HepG2 (cell line): ENCODE data around the gene ZIK1. TPM values are rescaled to one million over a fixed set of nuclear protein-coding genes. Genes with fewer than 3 reads are reported as not detected.

Experiments
- ATF7 ChIP-seq, 2 experiments: fragments of 450-650 bp in 1 of 2; sonication (generic) in 1 of 2; formaldehyde crosslinking in 1 of 2; IDR thresholded peaks; 2 replicates each; pipeline versions ENCODE4 v1.4.0 to v1.6.1; 2016 to 2020; ENCODE audit warnings: antibody characterized with exemption in 1 of 2, mild to moderate bottlenecking in 1 of 2, missing genetic modification reagents in 1 of 2
- ATRX ChIP-seq: sonication (generic); formaldehyde crosslinking; IDR thresholded peaks from 2 replicates; pipeline ENCODE4 v1.4.0; 2020; ENCODE audit warnings: missing genetic modification reagents, borderline replicate concordance
- BHLHE40 ChIP-seq: IDR thresholded peaks from 2 replicates; pipeline ENCODE4 v1.6.1; 2011; ENCODE audit warnings: low read length, improper control_type of control experiment
- MLX ChIP-seq: IDR thresholded peaks from 2 replicates; pipeline ENCODE4 v1.6.1; 2016
- ONECUT2 ChIP-seq: sonication (generic); formaldehyde crosslinking; IDR thresholded peaks from 2 replicates; pipeline ENCODE4 v1.4.0; 2020; ENCODE audit warnings: missing genetic modification reagents
- POLR2AphosphoS5 ChIP-seq: IDR thresholded peaks from 2 replicates; pipeline ENCODE4 v1.6.1; 2012; ENCODE audit warnings: low read depth, low read length
- PRMT3 ChIP-seq: sonication (generic); formaldehyde crosslinking; IDR thresholded peaks from 2 replicates; pipeline ENCODE4 v1.8.1; 2022; ENCODE audit warnings: low read depth, mild to moderate bottlenecking, moderate library complexity, missing genetic modification reagents, borderline replicate concordance
- SMAD9 ChIP-seq: sonication (generic); formaldehyde crosslinking; IDR thresholded peaks from 2 replicates; pipeline ENCODE4 v1.5.1; 2020; ENCODE audit warnings: mild to moderate bottlenecking, missing genetic modification reagents
- SOX13 ChIP-seq, 3 experiments: fragments of 450-650 bp in 1 of 3; sonication (generic) in 1 of 3; formaldehyde crosslinking in 1 of 3; IDR thresholded peaks in 2 of 3; conservative IDR thresholded peaks in 1 of 3; 2 replicates each; pipeline versions ENCODE4 v1.5.0 to v1.6.1; 2016 to 2020; ENCODE audit warnings: antibody characterized with exemption in 1 of 3, mild to moderate bottlenecking in 1 of 3, missing compliant biosample characterization in 1 of 3, missing genetic modification reagents in 1 of 3, moderate library complexity in 1 of 3
- SP4 ChIP-seq: sonication (generic); formaldehyde crosslinking; IDR thresholded peaks from 2 replicates; pipeline ENCODE4 v1.8.1; 2023; ENCODE audit warnings: mild to moderate bottlenecking, missing genetic modification reagents
- TARDBP ChIP-seq: sonication (generic); formaldehyde crosslinking; IDR thresholded peaks from 2 replicates; pipeline ENCODE4 v1.8.0; 2022; ENCODE audit warnings: mild to moderate bottlenecking, missing genetic modification reagents
- TCF12 ChIP-seq, 2 experiments: fragments of 450-650 bp in 1 of 2; sonication (generic) in 1 of 2; formaldehyde crosslinking in 1 of 2; IDR thresholded peaks; 2 replicates each; pipeline versions ENCODE4 v1.6.1 to v1.8.0; 2017 to 2022; ENCODE audit warnings: antibody characterized with exemption in 1 of 2, mild to moderate bottlenecking in 1 of 2, missing genetic modification reagents in 1 of 2, moderate library complexity in 1 of 2
- USF2 ChIP-seq, 2 experiments: sonication (generic) in 1 of 2; formaldehyde crosslinking in 1 of 2; IDR thresholded peaks; 2 replicates each; pipeline versions ENCODE4 v1.5.1 to v1.6.1; 2011 to 2020; ENCODE audit warnings: borderline replicate concordance in 1 of 2, low read depth in 1 of 2, low read length in 1 of 2, mild to moderate bottlenecking in 1 of 2, missing genetic modification reagents in 1 of 2, moderate library complexity in 1 of 2
- ZNF124 ChIP-seq: sonication (generic); formaldehyde crosslinking; IDR thresholded peaks from 2 replicates; pipeline ENCODE4 v1.4.0; 2020; ENCODE audit warnings: missing genetic modification reagents
- ZNF138 ChIP-seq: sonication (generic); formaldehyde crosslinking; IDR thresholded peaks from 2 replicates; pipeline ENCODE4 v1.5.0; 2020; ENCODE audit warnings: mild to moderate bottlenecking, low read depth, missing genetic modification reagents
- ZNF207 ChIP-seq: fragments of 450-650 bp; IDR thresholded peaks from 2 replicates; pipeline ENCODE4 v1.6.1; 2016; ENCODE audit warnings: antibody characterized with exemption, borderline replicate concordance
- ZNF260 ChIP-seq: sonication (generic); formaldehyde crosslinking; IDR thresholded peaks from 2 replicates; pipeline ENCODE4 v1.4.0; 2020; ENCODE audit warnings: missing genetic modification reagents, low read depth, mild to moderate bottlenecking, borderline replicate concordance
- ZNF326 ChIP-seq: sonication (generic); formaldehyde crosslinking; IDR thresholded peaks from 2 replicates; pipeline ENCODE4 v1.4.0; 2020; ENCODE audit warnings: missing genetic modification reagents, borderline replicate concordance
- ZNF616 ChIP-seq: sonication (generic); formaldehyde crosslinking; IDR thresholded peaks from 2 replicates; pipeline ENCODE4 v1.5.0; 2020; ENCODE audit warnings: low read depth, mild to moderate bottlenecking, missing genetic modification reagents
- ZNF768 ChIP-seq: sonication (generic); formaldehyde crosslinking; IDR thresholded peaks from 2 replicates; pipeline ENCODE4 v1.4.0; 2020; ENCODE audit warnings: missing genetic modification reagents
- polyA plus RNA-seq, 8 experiments: library from polyadenylated mRNA; depleted of rRNA in 3 of 8; stranded (reverse) in 7 of 8; unstranded in 1 of 8; fragments of >200 nt; fragmentation: Illumina TruSeq in 4 of 8; extraction: Trizol in 4 of 8; gene quantifications; 2 replicates each; pipeline versions ENCODE4 v1.2.1 to v1.2.3, GENCODE V29; 2011 to 2016; ENCODE audit warnings: low read depth in 4 of 8, missing spikeins in 1 of 8, mixed read lengths in 1 of 8; ENCODE audit not compliant: insufficient read depth in 1 of 8
- total RNA-seq, 5 experiments: library from RNA; depleted of rRNA; stranded (reverse); fragments of >200 nt; fragmentation: Illumina TruSeq; extraction: Trizol; gene quantifications; 2 replicates each; pipeline ENCODE4 v1.2.3, GENCODE V29; 2016; ENCODE audit warnings: low read depth in 1 of 5
- TF ChIP-seq, protein P1 (sequence below): sonication (generic); formaldehyde crosslinking; IDR thresholded peaks from 2 replicates; pipeline ENCODE4 v1.5.0; 2020; ENCODE audit warnings: missing genetic modification reagents

Gene ZIK1
- total and polyA plus RNA-seq, 2 of the 13 experiments (the other 11 are each of a cell fraction or from before 2014, with no cell fraction given) = 2.1 to 7.2 TPM

DNA sequence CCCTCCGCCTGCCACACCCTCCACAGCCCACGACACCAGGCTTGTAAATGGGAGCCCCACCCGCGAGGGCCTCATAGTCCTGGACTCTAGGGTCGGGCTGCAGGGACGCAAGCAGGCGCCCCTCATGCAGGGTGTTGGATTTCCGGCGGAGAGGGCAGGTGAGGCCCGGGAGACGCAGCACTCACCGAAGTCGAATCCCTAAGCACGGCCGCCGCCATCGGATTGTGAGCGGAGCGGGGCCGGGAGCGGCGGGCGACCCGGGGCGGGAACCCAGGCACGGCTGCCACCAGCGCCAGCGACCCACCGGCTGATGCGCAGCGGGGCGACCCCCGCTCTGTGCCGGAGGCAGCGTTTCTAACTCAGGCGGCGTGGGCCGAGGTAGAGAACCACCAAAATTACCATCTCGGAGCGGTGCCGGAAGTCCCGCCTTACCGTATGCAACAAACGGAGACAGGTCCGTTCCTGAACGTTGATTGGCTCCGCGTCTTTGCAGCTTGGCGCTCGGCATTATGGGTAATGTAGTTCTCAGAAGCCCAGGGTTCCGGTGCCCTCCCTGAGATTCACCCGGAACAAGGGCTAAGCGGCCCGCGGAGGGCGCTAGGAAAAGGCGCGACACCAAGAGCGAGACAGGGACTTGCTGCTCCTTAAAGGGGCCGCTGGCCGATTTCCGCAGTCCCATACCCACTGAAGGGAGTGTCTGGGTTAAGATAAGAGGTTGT, 5.3 kb upstream of the ZIK1 start, which contains the start of gene ZNF416 (continued):
- TF ChIP-seq TCF12 (IDR thresholded peaks at IDR 0.05) (no peak), TCF12 (CRISPR knock-in tag; IDR thresholded peaks at IDR 0.05) (no peak), ONECUT2 (CRISPR knock-in tag) (no peak), BHLHE40 (no peak), ZNF768 (peak; percentile 52; the same call in 1 of the 2 replicates), ZNF124 (CRISPR knock-in tag) (0 out of 2 replicates have a peak, but pooled peaks have one; percentile 45), USF2 (IDR thresholded peaks at IDR 0.05; ENCODE audit: low read depth, low read length) (no peak), USF2 (CRISPR knock-in tag; IDR thresholded peaks at IDR 0.05; ENCODE audit: borderline replicate concordance) (no peak), ZNF207 (no peak), TARDBP (CRISPR knock-in tag) (peak; percentile 52; the same call in 1 of the 2 replicates), ATF7 (IDR thresholded peaks at IDR 0.05) (no peak), ATF7 (CRISPR knock-in tag; IDR thresholded peaks at IDR 0.05) (no peak), SP4 (CRISPR knock-in tag) (no peak), PRMT3 (CRISPR knock-in tag) (no peak), ZNF260 (CRISPR knock-in tag) (no peak), ZNF138 (CRISPR knock-in tag) (no peak), ZNF616 (CRISPR knock-in tag) (no peak), ZNF326 (no peak), SOX13 (IDR thresholded peaks at IDR 0.05) (no peak), SOX13 (CRISPR knock-in tag; conservative IDR thresholded peaks at IDR 0.05 in 1 of 2, IDR thresholded peaks at IDR 0.05 in 1 of 2) (no peak), SMAD9 (no peak), ATRX (CRISPR knock-in tag) (no peak), POLR2AphosphoS5 (peak; percentile 55), MLX (no peak)
- TF ChIP-seq, protein P1, sequence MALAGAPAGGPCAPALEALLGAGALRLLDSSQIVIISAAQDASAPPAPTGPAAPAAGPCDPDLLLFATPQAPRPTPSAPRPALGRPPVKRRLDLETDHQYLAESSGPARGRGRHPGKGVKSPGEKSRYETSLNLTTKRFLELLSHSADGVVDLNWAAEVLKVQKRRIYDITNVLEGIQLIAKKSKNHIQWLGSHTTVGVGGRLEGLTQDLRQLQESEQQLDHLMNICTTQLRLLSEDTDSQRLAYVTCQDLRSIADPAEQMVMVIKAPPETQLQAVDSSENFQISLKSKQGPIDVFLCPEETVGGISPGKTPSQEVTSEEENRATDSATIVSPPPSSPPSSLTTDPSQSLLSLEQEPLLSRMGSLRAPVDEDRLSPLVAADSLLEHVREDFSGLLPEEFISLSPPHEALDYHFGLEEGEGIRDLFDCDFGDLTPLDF (CRISPR knock-in tag) = peak; percentile 86
